HCT116 (cell line): ENCODE measurements around the gene TSC2. TPM values are rescaled to one million over a fixed set of nuclear protein-coding genes. Genes with fewer than 3 reads are reported as not detected.

Experiments
- ATAC-seq: fragments of 200-7000 bp; cut with Tn5 transposase; 2 replicates; pipeline ENCODE4 v1.9.1; 2020; ENCODE audit warnings: mild to moderate bottlenecking, moderate library complexity
- BruUV-seq: library from RNA; stranded (reverse); fragments of 400-500 nt; replicated peaks from 2 replicates; lab custom pipeline; 2021; lab: Mats Ljungman, UMichigan
- CTCF ChIA-PET: fragments of 300-600 bp; sonication (Branson Sonifier 250); formaldehyde crosslinking; loops from one replicate; lab custom pipeline; 2021; ENCODE audit warnings: antibody characterized with exemption; lab: Charles Lee
- POLR2A ChIA-PET: fragments of 300-600, 350-600 bp; sonication (Branson Sonifier 250); formaldehyde crosslinking; loops from one replicate; lab custom pipeline; 2021; ENCODE audit warnings: antibody characterized with exemption; lab: Charles Lee
- RAD21 ChIA-PET, 2 experiments: fragments of 300-600 bp; sonication (Branson Sonifier 250); formaldehyde crosslinking; loops; one replicate each; lab custom pipeline; 2023; ENCODE audit warnings: low total read pairs in 2 of 2; ENCODE audit not compliant: uncharacterized antibody in 2 of 2, unreplicated experiment in 2 of 2, low non-redundant PET in 1 of 2; lab: Charles Lee
- DNase-seq: peaks from one replicate; pipeline ENCODE4 v3.0.0-alpha.2; 2010; ENCODE audit warnings: low read depth, low spot score
- H2AFZ ChIP-seq: fragments of 200-600 bp; shearing (Covaris generic), sonication (generic); 2 replicates; pipeline ENCODE4 v1.6.1; 2017; ENCODE audit warnings: low read depth, mixed run types, mixed read lengths, antibody characterized with exemption, low read length; ENCODE audit not compliant: poor library complexity, severe bottlenecking
- H3K27ac ChIP-seq: 2 replicates; pipeline ENCODE4 v1.5.1; 2012; ENCODE audit warnings: low read depth, low read length
- H3K27me3 ChIP-seq: fragments of 200-600 bp; sonication (generic); 2 replicates; pipeline ENCODE4 v1.6.1; 2016; ENCODE audit warnings: mixed run types, low read length, mixed read lengths; ENCODE audit not compliant: insufficient read depth
- H3K36me3 ChIP-seq, 2 experiments: fragments of 200-500 bp in 1 of 2; fragments of 200-600 bp in 1 of 2; sonication (Bioruptor generic) in 1 of 2; sonication (generic) in 1 of 2; 2 replicates each; pipeline versions ENCODE4 v1.5.1 to v1.6.1; 2014 to 2016; ENCODE audit warnings: low read length in 2 of 2, inconsistent platforms in 1 of 2, mixed read lengths in 1 of 2, mixed run types in 1 of 2; ENCODE audit not compliant: insufficient read depth in 2 of 2, control insufficient read depth in 1 of 2
- H3K4me1 ChIP-seq, 2 experiments: fragments of 200-600 bp in 1 of 2; sonication (generic) in 1 of 2; 2 replicates each; pipeline versions ENCODE4 v1.5.1 to v1.6.1; 2012 to 2017; ENCODE audit warnings: low read length in 2 of 2, inconsistent platforms in 1 of 2, mild to moderate bottlenecking in 1 of 2, mixed read lengths in 1 of 2, mixed run types in 1 of 2, moderate library complexity in 1 of 2; ENCODE audit not compliant: insufficient read depth in 2 of 2, control insufficient read depth in 1 of 2
- H3K4me2 ChIP-seq: fragments of 200-600 bp; sonication (generic); 2 replicates; pipeline ENCODE4 v1.6.1; 2017; ENCODE audit warnings: mixed run types, low read length, mixed read lengths
- H3K4me3 ChIP-seq, 2 experiments: fragments of 200-600 bp in 1 of 2; sonication (generic) in 1 of 2; replicated peaks in 1 of 2; 2 replicates each; pipeline ENCODE4 v1.5.1; 2011 to 2016; ENCODE audit warnings: low read length in 2 of 2, control low read depth in 1 of 2, low read depth in 1 of 2, mild to moderate bottlenecking in 1 of 2, mixed read lengths in 1 of 2, mixed run types in 1 of 2
- H3K79me2 ChIP-seq: fragments of 200-600 bp; sonication (generic); 2 replicates; pipeline ENCODE4 v1.6.1; 2017; ENCODE audit warnings: mild to moderate bottlenecking, mixed run types, low read length, moderate library complexity, mixed read lengths; ENCODE audit not compliant: insufficient read depth
- H3K9ac ChIP-seq: fragments of 200-600 bp; sonication (generic); 2 replicates; pipeline ENCODE4 v1.6.1; 2016; ENCODE audit warnings: low read length, mixed read lengths
- H3K9me2 ChIP-seq: fragments of 200-600 bp; sonication (generic), shearing (Covaris generic); 2 replicates; pipeline ENCODE4 v1.6.1; 2017; ENCODE audit warnings: mixed run types, mild to moderate bottlenecking, moderate library complexity; ENCODE audit not compliant: insufficient read depth
- H3K9me3 ChIP-seq, 2 experiments: fragments of 200-500 bp in 1 of 2; fragments of 200-600 bp in 1 of 2; sonication (Bioruptor generic) in 1 of 2; sonication (generic) in 1 of 2; 2 replicates each; pipeline ENCODE4 v1.6.1; 2014 to 2017; ENCODE audit warnings: low read length in 2 of 2, mixed read lengths in 2 of 2, inconsistent platforms in 1 of 2, low read depth in 1 of 2, mild to moderate bottlenecking in 1 of 2, mixed run types in 1 of 2, moderate library complexity in 1 of 2; ENCODE audit not compliant: control insufficient read depth in 1 of 2, insufficient read depth in 1 of 2
- H4K20me1 ChIP-seq: fragments of 200-600 bp; sonication (generic), shearing (Covaris generic); 2 replicates; pipeline ENCODE4 v1.6.1; 2017; ENCODE audit warnings: mixed run types, mild to moderate bottlenecking, moderate library complexity; ENCODE audit not compliant: insufficient read depth
- CBX3 ChIP-seq: IDR thresholded peaks from 2 replicates; pipeline ENCODE4 v1.6.1; 2012; ENCODE audit warnings: low read depth
- CTCF ChIP-seq, 3 experiments: fragments of 200-600 bp in 1 of 3; sonication (generic) in 1 of 3; IDR thresholded peaks in 2 of 3; conservative IDR thresholded peaks in 1 of 3; 2 replicates each; pipeline ENCODE4 v1.5.1; 2012 to 2017; ENCODE audit warnings: low read depth in 2 of 3, low read length in 2 of 3, antibody characterized with exemption in 1 of 3, borderline replicate concordance in 1 of 3, control low read depth in 1 of 3, mild to moderate bottlenecking in 1 of 3, mixed read lengths in 1 of 3, mixed run types in 1 of 3, moderate library complexity in 1 of 3; ENCODE audit not compliant: insufficient read depth in 1 of 3
- JUND ChIP-seq: IDR thresholded peaks from 2 replicates; pipeline ENCODE4 v1.6.1; 2012
- MAX ChIP-seq: IDR thresholded peaks from 2 replicates; pipeline ENCODE4 v1.6.1; 2012
- POLR2AphosphoS5 ChIP-seq: IDR thresholded peaks from 2 replicates; pipeline ENCODE4 v1.6.1; 2011; ENCODE audit warnings: mild to moderate bottlenecking, low read depth, low read length, moderate library complexity
- ZNF274 ChIP-seq: fragments of 200-500 bp; sonication (Bioruptor generic); IDR thresholded peaks from 2 replicates; pipeline ENCODE4 v1.6.1; 2014; ENCODE audit warnings: mild to moderate bottlenecking, low read depth, low read length, inconsistent platforms
- intact Hi-C: fragments of 100-400 bp; cut with micrococcal nuclease; formaldehyde crosslinking; loops from 2 replicates; pipeline ENCODE4 v1.10.0; 2022
- total RNA-seq: library from RNA; stranded (reverse); gene quantifications from one replicate; pipeline ENCODE4 v1.2.1, GENCODE V29; 2021; ENCODE audit not compliant: unreplicated experiment

TSC2 gene
- total RNA-seq, 1 experiment from 2014 or later = 74.1 TPM

DNA sequence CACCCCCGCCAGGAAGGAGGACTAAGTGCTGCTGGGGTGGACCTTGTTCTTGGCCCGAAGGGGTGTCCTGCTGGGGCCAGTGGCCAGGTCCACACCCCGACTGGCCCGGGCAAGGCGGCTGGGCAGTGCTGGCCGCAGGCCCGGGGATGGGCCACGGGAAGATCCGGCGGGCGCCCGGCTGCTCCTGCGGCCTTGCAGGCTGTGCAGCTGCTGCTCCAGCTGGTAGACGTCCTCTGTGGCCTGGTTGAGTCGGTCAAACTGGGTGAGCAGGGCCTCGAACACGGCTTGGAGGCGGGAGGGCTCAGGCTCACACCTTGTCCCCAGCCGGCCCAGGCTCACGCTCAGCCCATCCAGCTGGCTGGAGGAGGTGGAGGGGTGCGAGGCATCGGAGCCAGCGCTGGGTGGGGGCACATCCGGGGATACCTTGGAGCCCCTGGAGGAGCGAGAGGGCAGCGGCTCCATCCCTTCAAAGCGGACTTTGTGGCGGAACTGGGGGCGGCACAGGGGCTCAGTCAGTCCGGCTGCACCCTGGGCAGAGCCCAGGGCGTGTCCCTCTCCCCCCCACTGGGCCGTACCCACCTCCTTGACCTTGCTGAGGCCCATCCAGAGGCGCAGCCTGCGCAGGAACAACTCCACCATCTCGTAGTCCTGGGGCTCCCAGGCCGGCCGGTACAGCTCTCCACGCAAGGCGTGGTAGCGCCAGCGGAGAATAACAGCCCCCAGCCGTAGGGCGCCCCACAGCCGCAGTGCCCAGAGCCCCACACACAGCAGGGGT, 42.1 kb downstream of the TSC2 start:
- Histone ChIP-seq H3K9me2 (no peaks in the 10 kb centered on the region), H3K27me3 (no peaks in the 10 kb centered on the region), H2AFZ (no peak overlapping the region), H4K20me1 (no peaks in the 10 kb centered on the region), H3K9ac (peak overlapping the region; percentile 44; the same call in 1 of the 2 replicates), H3K79me2 (no peaks in the 10 kb centered on the region), H3K4me2 (peak overlapping the region; percentile 81; the same call in 1 of the 2 replicates), H3K4me3 (no peak overlapping the region), H3K9me3 (no peaks in the 10 kb centered on the region), H3K4me1 (peaks cover 9 to 29% of the 10 kb centered on the region in 2 experiments), H3K36me3 (peaks cover 5 to 18% of the 10 kb centered on the region in 2 experiments; a peak in 2 of 4 replicates), H3K27ac (peak overlapping the region; percentile 80)
- ATAC-seq (no peak), DNase-seq (no peak)
- BruUV-seq = TSS peak; percentile 38
- intact Hi-C loops = loop anchor here (2.0 kb wide), 1 partner anchor 67 kb away; no protein-coding TSS in a partner anchor
- TF ChIP-seq CTCF (IDR thresholded peaks at IDR 0.05 in 2 of 3, conservative IDR thresholded peaks at IDR 0.05 in 1 of 3; ENCODE audit: borderline replicate concordance in 1 of 3, insufficient read depth in 1 of 3, low read depth in 2 of 3, low read length in 2 of 3) (no peak), MAX (no peak), CBX3 (no peak), JUND (no peak), POLR2AphosphoS5 (0 out of 2 replicates have a peak, but pooled peaks have one; percentile 2), ZNF274 (no peak)
- CTCF ChIA-PET = interaction anchor here (1.9 to 2.0 kb wide), 2 partner anchors 50 to 67 kb away, joined by 13 to 18 read pairs; no protein-coding TSS in a partner anchor
- POLR2A ChIA-PET = interaction anchor here (1.0 kb wide), 1 partner anchor 86 kb away, joined by 3 read pairs; no protein-coding TSS in a partner anchor
- RAD21 ChIA-PET = no interaction called here
